Activated T-cell treated with anti-CD3 and anti-CD28 coated beads, Interleukin-2, amount 50 U/mL, for 1 hour (primary cell): ENCODE measurements around the gene YTHDF2.

ENCODE experiments used
- DNase-seq: peaks from one replicate; pipeline ENCODE4 v3.0.0-alpha.2; 2020

Gene YTHDF2

DNA sequence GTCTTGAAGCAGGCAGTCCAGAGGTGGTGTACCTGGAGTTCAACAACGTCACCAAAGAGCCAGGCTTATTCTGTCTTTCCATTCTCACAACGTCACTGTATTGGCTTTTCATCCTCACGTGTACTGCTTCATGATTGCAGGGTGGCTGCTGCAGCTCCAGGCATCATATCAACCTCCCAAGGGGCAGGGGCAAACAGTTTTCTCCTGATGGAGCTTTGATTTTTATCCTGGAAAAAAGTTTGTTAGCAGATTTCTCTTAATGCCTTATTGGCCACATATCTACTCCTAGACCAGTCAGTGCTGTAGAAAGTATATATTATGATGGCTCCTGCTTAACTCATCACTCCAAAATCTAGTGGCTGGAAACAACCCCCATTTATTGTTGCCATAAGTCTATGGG, 66.9 kb downstream of the YTHDF2 start:
- DNase-seq = no peak

DNA sequence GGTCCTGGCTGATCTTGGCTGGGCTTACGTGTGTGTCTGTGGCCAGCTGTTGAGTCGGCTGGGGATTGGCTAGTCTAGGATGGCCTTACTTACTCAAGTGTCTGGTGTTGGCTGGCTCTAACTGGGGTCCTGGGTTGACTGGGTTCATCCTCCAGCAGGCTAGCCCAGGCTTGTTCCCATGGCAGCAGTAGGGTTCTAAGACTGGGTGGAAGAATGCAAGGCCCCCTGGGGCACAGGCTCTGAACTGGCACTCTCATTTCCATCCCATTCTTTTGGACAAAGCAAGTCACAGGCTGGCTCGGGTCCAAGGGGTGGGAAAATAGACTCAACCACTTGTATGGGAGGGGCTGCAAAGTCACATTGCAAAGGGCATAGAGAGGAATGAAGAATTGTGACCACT, 67.3 kb downstream of the YTHDF2 start:
- DNase-seq = no peak

DNA sequence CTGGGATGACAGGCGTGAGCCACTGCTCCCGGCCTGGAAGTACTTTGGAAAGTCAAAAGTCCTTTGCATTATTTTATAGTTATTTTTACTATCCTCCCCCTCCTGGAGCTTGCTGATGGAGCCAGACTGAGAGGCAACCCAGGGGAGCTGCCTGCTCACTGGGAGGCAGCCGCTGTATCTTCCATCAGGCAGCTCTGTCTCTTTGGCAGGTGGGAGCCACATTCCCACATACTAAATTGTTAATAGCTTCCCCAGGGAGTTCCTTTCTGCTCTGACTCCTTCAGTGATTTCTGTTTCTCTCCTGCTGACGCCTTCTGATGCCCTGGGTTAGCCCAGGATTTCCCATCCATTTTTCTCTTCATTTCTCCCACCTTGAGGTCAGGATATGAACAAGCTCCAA, 70.3 kb downstream of the YTHDF2 start:
- no peak for DNase-seq

DNA sequence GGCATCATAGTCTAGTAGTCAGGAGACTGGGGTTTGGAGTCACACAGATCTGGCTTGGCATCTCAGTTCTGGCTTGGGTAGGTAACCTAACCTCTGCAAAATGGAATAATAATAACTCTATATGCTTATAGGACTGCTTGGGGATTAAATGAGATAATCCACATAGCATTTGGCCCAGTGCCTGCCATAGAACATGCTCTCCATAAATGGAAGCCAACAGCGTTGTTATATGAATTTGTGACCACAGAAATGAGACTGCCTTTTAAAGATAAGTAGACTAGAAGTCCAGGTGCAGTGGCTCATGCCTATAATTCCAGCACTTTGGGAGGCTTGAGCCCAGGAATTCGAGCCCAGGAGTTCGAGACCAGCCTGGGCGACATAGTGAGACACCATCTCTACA, 71.2 kb downstream of the YTHDF2 start:
- no peak for DNase-seq

DNA sequence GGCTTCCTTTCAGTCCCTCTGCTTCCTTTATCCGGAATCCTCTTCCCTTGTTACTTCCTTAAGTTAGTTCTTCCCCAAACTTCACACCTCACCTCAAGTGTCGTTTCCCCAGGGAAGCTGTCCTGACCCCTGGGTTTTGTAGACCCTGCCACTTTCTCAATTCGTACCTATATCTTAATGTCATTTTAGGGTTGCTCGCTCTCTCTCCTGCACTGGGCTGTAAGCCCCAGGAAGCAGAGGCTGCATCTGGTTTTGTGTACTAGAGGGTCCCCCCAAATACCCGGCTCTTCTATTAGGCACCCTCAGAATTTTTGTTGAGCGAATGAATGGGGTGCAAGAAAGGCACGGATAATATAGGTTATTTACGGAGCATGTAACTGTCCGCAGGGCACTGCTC, 74.6 kb downstream of the YTHDF2 start:
- DNase-seq = no peak

DNA sequence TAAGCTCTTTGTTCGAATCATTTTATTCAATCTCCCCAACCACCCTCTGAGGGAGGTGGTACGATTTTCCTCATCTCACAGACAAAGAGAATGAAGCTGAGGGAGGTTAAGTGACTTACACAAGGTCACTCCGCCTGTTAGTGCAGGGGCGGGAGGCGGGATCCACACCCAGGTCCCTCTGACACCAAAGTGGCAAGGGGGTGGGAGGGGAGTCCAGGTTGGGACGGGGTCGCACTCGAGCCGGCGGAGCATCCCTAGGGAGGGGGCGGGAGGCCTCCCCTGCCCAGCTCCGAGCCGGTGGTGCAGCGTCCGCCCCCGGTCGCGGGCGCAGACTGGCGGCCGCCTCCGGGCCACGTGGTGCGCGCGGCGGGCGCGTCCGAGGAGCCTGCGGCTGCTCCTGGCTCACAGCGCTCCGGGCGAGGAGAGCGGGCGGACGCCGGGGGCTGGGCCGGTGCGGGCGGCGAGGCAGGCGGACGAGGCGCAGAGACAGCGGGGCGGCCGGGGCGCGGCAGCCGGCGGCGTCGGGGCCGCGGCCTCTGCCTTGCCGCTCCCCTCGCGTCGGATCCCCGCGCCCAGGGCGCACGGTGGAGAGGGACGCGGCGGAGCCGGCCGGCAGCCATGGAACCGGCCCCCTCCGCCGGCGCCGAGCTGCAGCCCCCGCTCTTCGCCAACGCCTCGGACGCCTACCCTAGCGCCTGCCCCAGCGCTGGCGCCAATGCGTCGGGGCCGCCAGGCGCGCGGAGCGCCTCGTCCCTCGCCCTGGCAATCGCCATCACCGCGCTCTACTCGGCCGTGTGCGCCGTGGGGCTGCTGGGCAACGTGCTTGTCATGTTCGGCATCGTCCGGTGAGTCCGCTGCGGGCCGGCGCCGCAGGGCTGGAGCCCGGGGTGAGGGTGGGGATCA, 75.3 kb downstream of the YTHDF2 start, which contains the start of gene OPRD1:
Gene OPRD1, plus strand, starts transcription at position 405 of the 903 bp plus-strand sequence. Its CDS starts 214 bp downstream, at position 619.
- no peak for DNase-seq

DNA sequence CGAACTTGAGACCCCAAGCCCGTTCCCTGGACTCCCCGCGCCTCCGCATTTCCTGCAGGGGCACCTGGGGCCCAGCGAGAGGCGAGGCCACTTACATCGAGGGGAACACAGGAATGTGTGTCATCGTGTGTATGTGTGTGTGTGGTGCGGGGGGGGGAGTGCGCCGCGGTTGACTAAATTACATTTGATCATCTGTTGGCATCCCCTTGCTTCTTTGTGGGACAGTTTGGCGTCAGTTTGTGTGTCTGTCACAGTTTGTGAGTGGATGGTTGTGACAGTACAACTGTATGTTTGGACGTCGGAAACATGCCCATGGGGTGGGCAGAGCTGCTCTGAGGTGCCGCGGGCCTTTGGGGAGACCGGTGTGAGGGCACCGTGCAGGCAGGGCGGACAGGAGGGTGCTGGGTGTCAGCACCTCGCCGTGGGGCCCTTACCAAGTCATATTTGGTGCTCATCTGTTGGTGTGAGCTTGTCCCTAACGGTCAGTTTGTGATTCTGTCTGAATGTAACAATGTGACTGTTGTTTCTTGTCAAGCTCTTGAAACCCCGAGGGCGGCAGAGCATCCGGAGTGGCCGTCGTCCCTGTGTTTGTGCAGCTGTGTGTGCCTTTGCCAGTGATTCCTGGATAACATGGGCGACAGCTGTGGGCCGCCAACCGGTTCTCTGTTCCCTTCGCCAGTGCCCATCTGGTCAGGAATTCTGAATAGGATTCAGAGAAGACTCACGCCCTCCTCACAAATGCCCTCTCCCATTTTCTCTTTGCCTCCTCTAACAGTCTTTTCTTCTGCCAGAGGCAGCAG, 76.1 kb downstream of the YTHDF2 start:
- DNase-seq = no peak

DNA sequence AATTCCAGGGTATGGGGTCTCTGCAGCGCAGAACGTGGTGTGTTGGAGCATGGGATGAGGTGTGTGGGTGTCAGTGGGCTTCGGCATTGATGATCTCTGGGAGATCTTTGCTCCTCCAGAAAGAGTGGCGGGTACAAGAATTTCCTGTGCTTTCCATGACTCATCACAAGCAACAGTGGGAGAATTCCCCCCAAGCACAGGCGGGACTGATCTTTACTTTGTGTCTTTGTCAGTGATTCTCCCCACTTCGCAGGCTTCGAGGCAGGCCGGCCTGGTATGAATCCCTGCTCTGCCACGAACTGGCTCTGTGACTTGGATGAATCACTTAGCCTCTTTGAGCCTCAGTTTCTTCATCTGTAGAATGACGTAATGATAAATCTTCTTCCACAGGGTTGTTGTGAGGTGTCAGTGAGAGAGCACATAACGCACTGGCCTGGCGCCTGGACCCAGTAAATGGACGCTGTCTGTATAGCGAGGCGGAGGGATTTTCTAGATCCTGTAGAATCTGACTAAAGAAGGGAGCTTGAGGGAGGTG, 77.3 kb downstream of the YTHDF2 start:
- no peak for DNase-seq

DNA sequence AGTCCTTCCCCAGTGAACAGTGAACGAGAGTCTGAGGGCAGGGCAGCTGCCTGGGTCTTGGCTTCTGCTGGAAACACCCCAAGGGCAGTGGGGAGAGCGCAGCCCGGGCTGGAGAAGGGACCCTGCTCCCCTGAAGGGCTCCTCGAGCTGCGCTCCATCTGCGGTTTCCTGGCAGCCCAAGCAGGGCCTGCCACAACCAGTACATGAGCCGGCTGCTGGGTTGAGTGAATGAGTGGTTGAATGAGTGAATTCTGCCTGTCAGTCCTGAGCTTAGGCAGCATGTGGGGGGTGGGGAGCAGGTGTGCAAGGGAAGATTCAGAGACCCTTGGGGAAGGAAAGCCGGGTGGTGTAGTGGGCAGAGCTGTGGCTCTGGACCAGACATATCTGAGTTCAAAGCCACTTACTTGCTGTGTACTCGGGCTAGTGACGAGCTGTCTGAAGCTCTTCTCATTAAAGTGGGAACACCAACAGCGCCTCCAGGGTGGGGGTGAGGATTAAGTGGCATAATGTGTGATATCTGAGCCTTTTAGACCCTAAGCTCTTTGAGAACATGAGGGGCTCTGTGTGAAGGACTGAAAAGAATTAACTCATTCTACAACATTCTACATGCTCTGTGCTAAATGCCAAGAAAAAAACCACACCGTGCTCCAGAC, 78.9 kb downstream of the YTHDF2 start:
- DNase-seq = no peak

DNA sequence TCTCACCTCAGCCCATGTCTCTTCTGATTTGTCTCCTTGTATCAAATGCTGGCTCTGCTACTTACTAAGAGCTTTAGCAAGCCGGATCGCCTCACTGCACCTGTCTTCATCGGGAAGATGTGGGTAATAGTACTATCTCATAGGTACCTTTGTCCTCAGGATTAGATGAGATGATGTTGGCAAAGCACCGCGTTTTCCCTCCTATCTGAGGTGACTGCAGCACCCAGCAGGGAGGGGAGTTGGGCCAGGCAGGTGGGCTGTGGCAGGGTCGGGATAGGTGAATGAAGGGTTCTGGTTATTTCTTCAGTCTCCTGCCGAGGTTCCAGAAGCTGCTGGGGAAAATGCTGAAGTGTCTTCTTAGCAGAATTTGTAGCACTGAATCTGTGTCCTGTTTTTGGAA, 80.4 kb downstream of the YTHDF2 start:
- DNase-seq = no peak

DNA sequence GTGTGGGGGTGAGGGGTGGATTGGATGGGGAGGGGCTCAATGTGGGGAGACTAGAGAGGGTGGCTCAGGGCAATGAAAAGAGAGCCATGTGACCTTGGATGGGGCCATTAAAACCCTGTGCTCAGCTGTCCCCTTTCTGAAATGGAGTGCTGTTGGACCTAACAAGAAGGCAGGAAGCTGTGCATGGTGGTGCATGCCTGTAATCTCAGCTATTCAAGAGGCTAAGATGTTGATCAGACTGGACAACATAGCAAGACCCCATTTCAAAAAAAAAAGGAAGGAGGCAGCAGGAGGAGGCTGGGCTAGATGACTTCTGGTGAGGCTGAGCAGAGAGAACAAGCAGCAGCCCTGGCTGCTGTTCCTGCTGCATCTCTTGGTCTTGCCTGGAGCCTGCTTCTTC, 82.3 kb downstream of the YTHDF2 start:
- no peak for DNase-seq
